GM19328 (cell line): ENCODE data around the gene SV2B.

Source experiments
- ATAC-seq: cut with Tn5 transposase; IDR thresholded peaks from one replicate; pipeline ENCODE4 v1.9.1; 2021; ENCODE audit warnings: mild to moderate bottlenecking, moderate library complexity; ENCODE audit not compliant: unreplicated experiment

The SV2B gene

GRCh38 chr15:91186904-91187656 is 87.0 kb downstream of the SV2B start:
- no peak for ATAC-seq

GRCh38 chr15:91192285-91192684 is 92.2 kb downstream of the SV2B start:
- no peak for ATAC-seq

GRCh38 chr15:91192690-91193377 is 92.8 kb downstream of the SV2B start:
- ATAC-seq = no peak

GRCh38 chr15:91193378-91193720 is 93.3 kb downstream of the SV2B start:
- ATAC-seq = no peak

- no peak for ATAC-seq
Observed at GRCh38 chr15:91196127-91196526, 96.1 kb downstream of the SV2B start.

GRCh38 chr15:91196768-91197167 is 96.7 kb downstream of the SV2B start:
- ATAC-seq = no peak

GRCh38 chr15:91199511-91199910 is 99.5 kb downstream of the SV2B start:
- ATAC-seq = no peak

- ATAC-seq = no peak
Observed at GRCh38 chr15:91200101-91200754, 100.2 kb downstream of the SV2B start.

GRCh38 chr15:91202510-91203102 is 102.5 kb downstream of the SV2B start:
- no peak for ATAC-seq

GRCh38 chr15:91203619-91204203 is 103.7 kb downstream of the SV2B start:
- ATAC-seq = no peak

- ATAC-seq = no peak
Observed at GRCh38 chr15:91208371-91208770, 108.3 kb downstream of the SV2B start.

GRCh38 chr15:91209318-91209717 is 109.3 kb downstream of the SV2B start:
- no peak for ATAC-seq

GRCh38 chr15:91209726-91210125 is 109.7 kb downstream of the SV2B start:
- ATAC-seq = no peak

- ATAC-seq = no peak
Observed at GRCh38 chr15:91214675-91215590, 114.9 kb downstream of the SV2B start.

GRCh38 chr15:91216000-91216399 is 115.9 kb downstream of the SV2B start:
- ATAC-seq = no peak

- no peak for ATAC-seq
Observed at GRCh38 chr15:91219206-91219605, 119.1 kb downstream of the SV2B start.

- ATAC-seq = no peak
Observed at GRCh38 chr15:91222052-91222451, 122.0 kb downstream of the SV2B start.

GRCh38 chr15:91223863-91224262 is 123.8 kb downstream of the SV2B start:
- ATAC-seq = no peak

GRCh38 chr15:91224755-91225380 is 124.8 kb downstream of the SV2B start:
- no peak for ATAC-seq

GRCh38 chr15:91225741-91226140 is 125.7 kb downstream of the SV2B start:
- ATAC-seq = no peak
